Smooth muscle cell (in vitro differentiated cells): ENCODE measurements around the gene ART4. TPM values are rescaled to one million over a fixed set of nuclear protein-coding genes. Genes with fewer than 3 reads are reported as not detected.

ENCODE experiments used
- DNase-seq: peaks from one replicate; lab custom pipeline; 2025; ENCODE audit not compliant: unreplicated experiment; lab: John Stamatoyannopoulos, UW
- H2AFZ ChIP-seq: fragments of 200-600 bp; sonication (generic); 2 replicates; pipeline ENCODE4 v1.6.0; 2016; ENCODE audit warnings: antibody characterized with exemption, low read depth, mild to moderate bottlenecking
- H3F3A ChIP-seq: fragments of 200-600 bp; sonication (generic); 2 replicates; pipeline ENCODE4 v1.6.0; 2017; ENCODE audit warnings: antibody characterized with exemption, low read depth
- H3K27ac ChIP-seq: fragments of 200-600 bp; sonication (generic); 2 replicates; pipeline ENCODE4 v1.5.1; 2016; ENCODE audit warnings: low read depth, mild to moderate bottlenecking
- H3K27me3 ChIP-seq: fragments of 200-600 bp; sonication (generic); 2 replicates; pipeline ENCODE4 v1.6.1; 2016; ENCODE audit warnings: low read depth, mild to moderate bottlenecking
- H3K36me3 ChIP-seq: fragments of 200-600 bp; sonication (generic); 2 replicates; pipeline ENCODE4 v1.5.1; 2016; ENCODE audit warnings: low read depth
- H3K4me1 ChIP-seq: fragments of 200-600 bp; sonication (generic); 2 replicates; pipeline ENCODE4 v1.5.1; 2016; ENCODE audit warnings: low read depth
- H3K4me2 ChIP-seq: fragments of 200-600 bp; sonication (generic); 2 replicates; pipeline ENCODE4 v1.6.0; 2016; ENCODE audit warnings: mild to moderate bottlenecking
- H3K4me3 ChIP-seq: fragments of 200-600 bp; sonication (generic); 2 replicates; pipeline ENCODE4 v1.5.1; 2016; ENCODE audit warnings: mild to moderate bottlenecking
- H3K79me2 ChIP-seq: fragments of 200-600 bp; sonication (generic); 2 replicates; pipeline ENCODE4 v1.6.0; 2016; ENCODE audit warnings: low read depth, mild to moderate bottlenecking
- H3K9ac ChIP-seq: fragments of 200-600 bp; sonication (generic); 2 replicates; pipeline ENCODE4 v1.6.0; 2016; ENCODE audit warnings: low read depth
- H3K9me3 ChIP-seq: fragments of 200-600 bp; sonication (generic); replicated peaks from 2 replicates; pipeline ENCODE4 v1.5.1; 2016; ENCODE audit warnings: low read depth
- H4K20me1 ChIP-seq: fragments of 200-600 bp; sonication (generic); 2 replicates; pipeline ENCODE4 v1.6.0; 2016; ENCODE audit warnings: low read depth
- CTCF ChIP-seq: fragments of 200-600 bp; sonication (generic); IDR thresholded peaks from 2 replicates; pipeline ENCODE4 v1.5.1; 2017; ENCODE audit warnings: borderline replicate concordance, mild to moderate bottlenecking, antibody characterized with exemption; ENCODE audit not compliant: insufficient read depth, poor library complexity, severe bottlenecking
- WGBS: methylation state at CpG from one replicate; pipeline ENCODE4 v1.1.7; 2016; ENCODE audit warnings: low lambda C conversion rate; 5-methylcytosine and 5-hydroxymethylcytosine counted together
- polyA plus RNA-seq: library from polyadenylated mRNA; unstranded; fragments of >200 nt; fragmentation: Nextera tagmentation; extraction: Ambion mirVana; gene quantifications from 2 replicates; pipeline ENCODE4 v1.2.1, GENCODE V29; 2016
- total RNA-seq: library from RNA; depleted of rRNA; stranded (reverse); fragments of >200 nt; gene quantifications from 2 replicates; pipeline ENCODE4 v1.2.3, GENCODE V29; 2014

The ART4 gene
- total and polyA plus RNA-seq, 2 experiments from 2014 or later: 1.7 to 9.0 TPM

- no peaks in the 10 kb centered on the region for H3K9me3 ChIP-seq
- no peak overlapping the region for H3K4me3 ChIP-seq
- H3K27me3 ChIP-seq: no peaks in the 10 kb centered on the region
- no peak overlapping the region for H2AFZ ChIP-seq
- H4K20me1 ChIP-seq: no peaks in the 10 kb centered on the region
- no peaks in the 10 kb centered on the region for H3K79me2 ChIP-seq
- no peak for DNase-seq
- H3K36me3 ChIP-seq: no peaks in the 10 kb centered on the region
- H3K4me1 ChIP-seq: no peaks in the 10 kb centered on the region
- no peak overlapping the region for H3K9ac ChIP-seq
- 94% methylated on average over 2 of the region's 2 CpGs for WGBS
- no peaks in the 10 kb centered on the region for H3F3A ChIP-seq
- no peak overlapping the region for H3K4me2 ChIP-seq
- no peak overlapping the region for H3K27ac ChIP-seq
- no peak for TF ChIP-seq CTCF
Measured at GRCh38 chr12:14876833-14877232, 33.5 kb upstream of the ART4 start.

GRCh38 chr12:14874882-14875281 is 31.6 kb upstream of the ART4 start:
- Histone ChIP-seq H2AFZ (no peak overlapping the region), H3K4me3 (no peak overlapping the region), H3K9me3 (no peaks in the 10 kb centered on the region), H3K36me3 (no peaks in the 10 kb centered on the region), H4K20me1 (no peaks in the 10 kb centered on the region), H3K4me2 (no peak overlapping the region), H3K27me3 (no peaks in the 10 kb centered on the region), H3K27ac (no peak overlapping the region), H3K4me1 (no peaks in the 10 kb centered on the region), H3K9ac (no peak overlapping the region), H3K79me2 (no peaks in the 10 kb centered on the region), H3F3A (no peaks in the 10 kb centered on the region)
- TF ChIP-seq CTCF: no peak
- 66% methylated on average over 3 of the region's 3 CpGs for WGBS
- DNase-seq: no peak

GRCh38 chr12:14873440-14874185 is 30.3 kb upstream of the ART4 start:
- no peaks in the 10 kb centered on the region for H3K27me3 ChIP-seq
- no peaks in the 10 kb centered on the region for H3K9me3 ChIP-seq
- H2AFZ ChIP-seq: no peak overlapping the region
- no peak for DNase-seq
- H3K4me1 ChIP-seq: no peaks in the 10 kb centered on the region
- H3F3A ChIP-seq: no peaks in the 10 kb centered on the region
- H3K4me3 ChIP-seq: no peak overlapping the region
- no peak overlapping the region for H3K27ac ChIP-seq
- no peak overlapping the region for H3K4me2 ChIP-seq
- no peaks in the 10 kb centered on the region for H3K36me3 ChIP-seq
- 86% methylated on average over 1 of the region's 1 CpG for WGBS
- no peak overlapping the region for H3K9ac ChIP-seq
- no peaks in the 10 kb centered on the region for H3K79me2 ChIP-seq
- no peaks in the 10 kb centered on the region for H4K20me1 ChIP-seq
- no peak for TF ChIP-seq CTCF

- Histone ChIP-seq H4K20me1 (no peaks in the 10 kb centered on the region), H3F3A (no peaks in the 10 kb centered on the region), H3K36me3 (no peaks in the 10 kb centered on the region), H3K4me1 (no peaks in the 10 kb centered on the region), H3K9me3 (no peaks in the 10 kb centered on the region), H3K27ac (no peak overlapping the region), H3K27me3 (no peaks in the 10 kb centered on the region), H3K4me2 (no peak overlapping the region), H3K79me2 (no peaks in the 10 kb centered on the region), H2AFZ (no peak overlapping the region), H3K9ac (no peak overlapping the region), H3K4me3 (no peak overlapping the region)
- 94% methylated on average over 1 of the region's 1 CpG for WGBS
- no peak for DNase-seq
- no peak for TF ChIP-seq CTCF
Measured at GRCh38 chr12:14871886-14872285, 28.6 kb upstream of the ART4 start.
